ENCODE measurements around the gene THRAP3.

DNA sequence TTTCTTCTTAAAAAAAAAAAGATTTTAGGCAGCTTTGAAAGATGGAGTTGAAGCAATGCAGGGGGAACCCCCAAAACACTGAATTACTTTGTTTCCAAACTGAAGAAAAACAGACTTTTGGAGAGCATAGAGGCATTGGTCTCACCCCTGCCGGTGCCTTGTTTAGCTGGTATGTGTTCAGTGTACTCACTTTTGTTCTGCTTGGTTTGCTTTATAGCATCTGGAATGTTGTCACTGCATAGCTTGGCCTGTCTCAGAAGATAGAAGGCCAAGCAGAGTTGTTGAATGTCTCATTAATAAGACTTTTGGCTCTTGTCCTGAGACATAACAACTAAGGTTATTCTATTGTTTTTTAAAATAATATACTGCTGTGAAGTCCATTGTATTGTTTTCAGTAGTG, 6.9 kb downstream of the THRAP3 start:
- TF ChIP-seq, protein P1, sequence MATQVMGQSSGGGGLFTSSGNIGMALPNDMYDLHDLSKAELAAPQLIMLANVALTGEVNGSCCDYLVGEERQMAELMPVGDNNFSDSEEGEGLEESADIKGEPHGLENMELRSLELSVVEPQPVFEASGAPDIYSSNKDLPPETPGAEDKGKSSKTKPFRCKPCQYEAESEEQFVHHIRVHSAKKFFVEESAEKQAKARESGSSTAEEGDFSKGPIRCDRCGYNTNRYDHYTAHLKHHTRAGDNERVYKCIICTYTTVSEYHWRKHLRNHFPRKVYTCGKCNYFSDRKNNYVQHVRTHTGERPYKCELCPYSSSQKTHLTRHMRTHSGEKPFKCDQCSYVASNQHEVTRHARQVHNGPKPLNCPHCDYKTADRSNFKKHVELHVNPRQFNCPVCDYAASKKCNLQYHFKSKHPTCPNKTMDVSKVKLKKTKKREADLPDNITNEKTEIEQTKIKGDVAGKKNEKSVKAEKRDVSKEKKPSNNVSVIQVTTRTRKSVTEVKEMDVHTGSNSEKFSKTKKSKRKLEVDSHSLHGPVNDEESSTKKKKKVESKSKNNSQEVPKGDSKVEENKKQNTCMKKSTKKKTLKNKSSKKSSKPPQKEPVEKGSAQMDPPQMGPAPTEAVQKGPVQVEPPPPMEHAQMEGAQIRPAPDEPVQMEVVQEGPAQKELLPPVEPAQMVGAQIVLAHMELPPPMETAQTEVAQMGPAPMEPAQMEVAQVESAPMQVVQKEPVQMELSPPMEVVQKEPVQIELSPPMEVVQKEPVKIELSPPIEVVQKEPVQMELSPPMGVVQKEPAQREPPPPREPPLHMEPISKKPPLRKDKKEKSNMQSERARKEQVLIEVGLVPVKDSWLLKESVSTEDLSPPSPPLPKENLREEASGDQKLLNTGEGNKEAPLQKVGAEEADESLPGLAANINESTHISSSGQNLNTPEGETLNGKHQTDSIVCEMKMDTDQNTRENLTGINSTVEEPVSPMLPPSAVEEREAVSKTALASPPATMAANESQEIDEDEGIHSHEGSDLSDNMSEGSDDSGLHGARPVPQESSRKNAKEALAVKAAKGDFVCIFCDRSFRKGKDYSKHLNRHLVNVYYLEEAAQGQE (IDR thresholded peaks at IDR 0.05; ENCODE audit: insufficient read depth in 1 of 2, low read depth in 2 of 2, low read length in 2 of 2): no peak
- no peak for TF ChIP-seq POLR2AphosphoS5 (IDR thresholded peaks at IDR 0.05; ENCODE audit: low read depth, low read length)
